H1 (cell line): Measurements from ENCODE around the gene SNAPC1. TPM values are rescaled to one million over a fixed set of nuclear protein-coding genes. Genes with fewer than 3 reads are reported as not detected.

Source experiments
- CTCF ChIA-PET: fragments of 300-600 bp; sonication (Branson Sonifier 250); formaldehyde crosslinking; loops from one replicate; lab custom pipeline; 2021; ENCODE audit not compliant: partially characterized antibody; lab: Charles Lee
- POLR2A ChIA-PET: fragments of 300-600 bp; sonication (Branson Sonifier 250); formaldehyde crosslinking; loops from one replicate; lab custom pipeline; 2021; ENCODE audit warnings: inconsistent platforms; ENCODE audit not compliant: partially characterized antibody; lab: Charles Lee
- DNase-seq, 2 experiments: peaks; one replicate each; pipeline versions ENCODE4 v3.0.0 to v3.0.0-alpha.2; 2010 to 2022; ENCODE audit warnings: low spot score in 2 of 2, low read depth in 1 of 2, mixed read lengths in 1 of 2
- FAIRE-seq: peaks from 2 replicates; lab custom pipeline; 2011; peaks lifted over from hg19 to GRCh38; lab: Jason Lieb, UNC
- H2AFZ ChIP-seq: 2 replicates; pipeline ENCODE4 v1.8.1; 2012; ENCODE audit warnings: low read length, inconsistent platforms
- H2AK5ac ChIP-seq: 2 replicates; pipeline ENCODE4 v1.6.1; 2013; ENCODE audit warnings: low read depth, low read length
- H2BK120ac ChIP-seq: replicated peaks from 2 replicates; pipeline ENCODE3; 2013; ENCODE audit warnings: low read depth, low read length, inconsistent platforms
- H2BK12ac ChIP-seq: 2 replicates; pipeline ENCODE4 v1.6.1; 2013; ENCODE audit warnings: low read depth, low read length
- H2BK15ac ChIP-seq: 2 replicates; pipeline ENCODE4 v1.6.1; 2013; ENCODE audit warnings: low read length
- H2BK20ac ChIP-seq: 2 replicates; pipeline ENCODE4 v1.6.1; 2013; ENCODE audit warnings: low read length
- H2BK5ac ChIP-seq: 2 replicates; pipeline ENCODE4 v1.6.1; 2013; ENCODE audit warnings: low read depth, low read length
- H3K14ac ChIP-seq: 2 replicates; pipeline ENCODE4 v1.6.1; 2013; ENCODE audit warnings: inconsistent platforms; ENCODE audit not compliant: insufficient read length
- H3K18ac ChIP-seq: 2 replicates; pipeline ENCODE4 v1.6.1; 2013; ENCODE audit warnings: low read length; ENCODE audit errors: extremely low read depth
- H3K23ac ChIP-seq: 2 replicates; pipeline ENCODE4 v1.6.1; 2013; ENCODE audit warnings: inconsistent platforms; ENCODE audit not compliant: insufficient read length
- H3K23me2 ChIP-seq: 2 replicates; pipeline ENCODE4 v1.6.1; 2013; ENCODE audit warnings: low read depth, low read length
- H3K27ac ChIP-seq: 2 replicates; pipeline ENCODE4 v1.6.1; 2011; ENCODE audit warnings: low read depth, low read length, inconsistent platforms
- H3K27me3 ChIP-seq, 4 experiments: replicated peaks in 1 of 4; 1 replicate in 1 of 4; 2 replicates in 3 of 4; pipeline versions ENCODE4 v1.6.1 to v1.8.1; 2011 to 2013; ENCODE audit warnings: low read length in 3 of 4, mild to moderate bottlenecking in 3 of 4, inconsistent platforms in 2 of 4, mixed read lengths in 2 of 4, moderate library complexity in 1 of 4; ENCODE audit not compliant: control insufficient read depth in 3 of 4, insufficient read depth in 3 of 4; ENCODE audit errors: extremely low read depth in 1 of 4
- H3K36me3 ChIP-seq, 4 experiments: 2 replicates each; pipeline versions ENCODE4 v1.6.1 to v1.8.1; 2011 to 2013; ENCODE audit warnings: mild to moderate bottlenecking in 4 of 4, low read length in 3 of 4, moderate library complexity in 2 of 4, control low read depth in 1 of 4, inconsistent platforms in 1 of 4; ENCODE audit not compliant: insufficient read depth in 4 of 4, control insufficient read depth in 2 of 4
- H3K4ac ChIP-seq: replicated peaks from 2 replicates; pipeline ENCODE3; 2013; ENCODE audit warnings: low read length, low read depth, mixed read lengths, inconsistent platforms; ENCODE audit not compliant: insufficient read length
- H3K4me1 ChIP-seq, 4 experiments: replicated peaks in 1 of 4; 1 replicate in 1 of 4; 2 replicates in 3 of 4; pipeline versions ENCODE4 v1.6.1 to v1.8.1; 2011 to 2013; ENCODE audit warnings: low read length in 3 of 4, inconsistent platforms in 2 of 4, mixed read lengths in 1 of 4; ENCODE audit not compliant: insufficient read depth in 4 of 4, control insufficient read depth in 3 of 4
- H3K4me2 ChIP-seq, 2 experiments: 2 replicates each; pipeline versions ENCODE4 v1.6.1 to v1.8.1; 2011 to 2013; ENCODE audit warnings: low read depth in 2 of 2, low read length in 2 of 2, control low read depth in 1 of 2, inconsistent platforms in 1 of 2, mild to moderate bottlenecking in 1 of 2; ENCODE audit not compliant: insufficient read depth in 1 of 2
- H3K4me3 ChIP-seq, 4 experiments: fragments of 200-600, 300-600 bp in 1 of 4; sonication (generic), shearing (Covaris generic), sonication (Bioruptor Twin) in 1 of 4; 2 replicates each; pipeline versions ENCODE4 v1.5.1 to v1.8.1; 2011 to 2016; ENCODE audit warnings: low read length in 4 of 4, low read depth in 3 of 4, control low read depth in 2 of 4, inconsistent platforms in 2 of 4, mild to moderate bottlenecking in 2 of 4, mixed read lengths in 1 of 4, moderate library complexity in 1 of 4; ENCODE audit not compliant: insufficient read depth in 2 of 4; ENCODE audit errors: extremely low read depth in 1 of 4
- H3K56ac ChIP-seq: replicated peaks from 2 replicates; pipeline ENCODE3; 2013; ENCODE audit warnings: low read depth, mild to moderate bottlenecking, mixed read lengths, low read length, inconsistent platforms; ENCODE audit not compliant: insufficient read length
- H3K79me1 ChIP-seq: 2 replicates; pipeline ENCODE4 v1.6.1; 2013; ENCODE audit warnings: low read depth, low read length, control low read depth
- H3K79me2 ChIP-seq, 2 experiments: 2 replicates each; pipeline versions ENCODE4 v1.6.1 to v1.8.1; 2012 to 2013; ENCODE audit warnings: low read length in 2 of 2, mild to moderate bottlenecking in 2 of 2, inconsistent platforms in 1 of 2; ENCODE audit not compliant: insufficient read depth in 2 of 2, control insufficient read depth in 1 of 2
- H3K9ac ChIP-seq, 4 experiments: replicated peaks in 1 of 4; 1 replicate in 1 of 4; 2 replicates in 3 of 4; pipeline versions ENCODE4 v1.6.1 to v1.8.1; 2011 to 2013; ENCODE audit warnings: low read depth in 3 of 4, low read length in 3 of 4, control low read depth in 2 of 4, mild to moderate bottlenecking in 2 of 4, moderate library complexity in 2 of 4, inconsistent platforms in 1 of 4; ENCODE audit errors: extremely low read depth in 1 of 4
- H3K9me3 ChIP-seq, 2 experiments: 2 replicates each; pipeline versions ENCODE4 v1.6.1 to v1.8.1; 2012 to 2013; ENCODE audit warnings: mild to moderate bottlenecking in 2 of 2, moderate library complexity in 2 of 2, control low read depth in 1 of 2, inconsistent platforms in 1 of 2, low read depth in 1 of 2, low read length in 1 of 2, mixed read lengths in 1 of 2; ENCODE audit not compliant: insufficient read depth in 2 of 2
- H4K20me1 ChIP-seq, 2 experiments: replicated peaks in 1 of 2; 2 replicates each; pipeline versions ENCODE3 to v1.8.1; 2011 to 2013; ENCODE audit warnings: inconsistent platforms in 2 of 2, low read length in 2 of 2, mild to moderate bottlenecking in 1 of 2; ENCODE audit not compliant: insufficient read depth in 2 of 2, control insufficient read depth in 1 of 2
- H4K5ac ChIP-seq: 2 replicates; pipeline ENCODE4 v1.6.1; 2013; ENCODE audit warnings: low read length, low read depth, mixed read lengths, inconsistent platforms; ENCODE audit not compliant: insufficient read length
- H4K8ac ChIP-seq: 2 replicates; pipeline ENCODE4 v1.8.0; 2013; ENCODE audit warnings: mild to moderate bottlenecking, moderate library complexity, low read length, inconsistent platforms; ENCODE audit not compliant: insufficient read depth; ENCODE audit errors: extremely low read depth
- H4K91ac ChIP-seq: replicated peaks from 2 replicates; pipeline ENCODE3; 2013; ENCODE audit warnings: low read length, mixed read lengths, inconsistent platforms; ENCODE audit not compliant: insufficient read length
- ASH2L ChIP-seq: fragments of 200-600, 300-600 bp; sonication (generic); IDR thresholded peaks from one replicate; pipeline ENCODE4 v1.7.1; 2017; ENCODE audit warnings: low read length
- SP1 ChIP-seq: IDR thresholded peaks from 2 replicates; pipeline ENCODE4 v1.6.1; 2011; ENCODE audit warnings: low read depth, low read length
- WGBS, 2 experiments: shearing (Covaris generic) in 1 of 2; methylation state at CpG; one replicate each; pipeline versions ENCODE4 v1.1.6 to v1.1.7; 2013 to 2015; ENCODE audit warnings: low lambda C conversion rate in 2 of 2, mixed read lengths in 2 of 2, inconsistent platforms in 1 of 2, low coverage in 1 of 2, missing lambda C conversion rate in 1 of 2; ENCODE audit not compliant: insufficient replicate concordance in 2 of 2, insufficient coverage in 1 of 2, insufficient read length in 1 of 2; ENCODE audit errors: extremely low coverage in 1 of 2, missing lambda C conversion rate in 1 of 2; 5-methylcytosine and 5-hydroxymethylcytosine counted together
- polyA plus RNA-seq, 7 experiments: library from polyadenylated mRNA; depleted of rRNA in 3 of 7; stranded (reverse) in 5 of 7; unstranded in 2 of 7; fragments of >200 nt in 5 of 7; fragments of 200-250 nt in 2 of 7; gene quantifications; 1 replicate in 5 of 7; 2 replicates in 1 of 7; 4 replicates in 1 of 7; pipeline versions ENCODE4 v1.2.1 to v1.2.3, GENCODE V29; 2011 to 2013; ENCODE audit warnings: missing spikeins in 2 of 7, mixed read lengths in 2 of 7
- total RNA-seq: library from RNA; stranded (reverse); fragmentation: NEBNext Ultra II Directional; extraction: Animal tissue kit (Norgen Biotek cat#: 25700); gene quantifications from 2 replicates; pipeline ENCODE4 v1.2.1, GENCODE V29; 2021

The SNAPC1 gene
- total and polyA plus RNA-seq, 2 of the 8 experiments (the other 6 are each of a cell fraction or from before 2014, with no cell fraction given): 5.8 to 11.1 TPM

DNA sequence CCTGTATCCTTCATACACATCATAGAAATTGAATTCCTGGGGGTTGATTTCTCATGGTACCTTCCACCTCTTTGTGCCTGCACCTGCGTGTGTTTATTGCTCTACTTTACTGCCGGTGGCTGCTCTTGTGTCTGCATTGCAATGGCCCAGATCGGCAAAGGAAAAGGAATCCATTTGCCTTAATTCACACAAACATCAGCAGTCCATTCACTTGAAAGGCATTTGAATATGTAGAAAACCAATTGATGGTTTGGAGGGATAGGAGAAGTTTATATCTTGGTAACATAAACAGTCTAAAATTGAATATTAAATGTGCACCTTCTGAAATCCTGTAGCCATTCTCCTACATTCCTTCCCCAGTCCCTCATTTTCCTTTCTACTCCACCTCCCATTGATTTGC is 74.0 kb downstream of the SNAPC1 start:
- Histone ChIP-seq H3K36me3 (no peaks in the 10 kb centered on the region), H3K9me3 (no peaks in the 10 kb centered on the region), H4K20me1 (no peaks in the 10 kb centered on the region), H3K14ac (no peak overlapping the region), H4K5ac (no peak overlapping the region), H3K9ac (no peak overlapping the region), H2AFZ (peak overlapping the region; percentile 77; the same call in 1 of the 2 replicates), H3K4me3 (no peak overlapping the region), H2BK120ac (no peak overlapping the region), H4K8ac (no peak overlapping the region), H4K91ac (no peak overlapping the region), H3K27ac (no peak overlapping the region), H3K79me1 (no peaks in the 10 kb centered on the region), H3K27me3 (no peaks in the 10 kb centered on the region; a peak in 1 of 7 replicates), H3K56ac (no peak overlapping the region), H3K23ac (no peak overlapping the region), H2BK5ac (no peak overlapping the region), H3K79me2 (no peaks in the 10 kb centered on the region), H3K23me2 (no peaks in the 10 kb centered on the region; the same call in 1 of the 2 replicates), H3K4me2 (no peak overlapping the region), H2BK15ac (no peak overlapping the region), H2AK5ac (no peak overlapping the region), H2BK20ac (no peak overlapping the region), H3K4ac (no peak overlapping the region), H3K4me1 (peaks cover 0 to 4% (median 2%) of the 10 kb centered on the region in 4 experiments; a peak in 4 of 7 replicates), H3K18ac (no peak overlapping the region), H2BK12ac (no peak overlapping the region)
- CTCF ChIA-PET: interaction anchor here (0.9 to 3.4 kb wide), 18 partner anchors 11 to 397 kb away, joined by 3 to 40 read pairs (median 13); no protein-coding TSS in a partner anchor
- FAIRE-seq (no peak), DNase-seq (no peak)
- WGBS, 2 experiments: 58% methylated on average over 3 of the region's 3 CpGs; no CpG with 5 or more reads in 1 of the 2 experiments
- POLR2A ChIA-PET: no interaction called here
- no peak for TF ChIP-seq ASH2L
- 0 out of 2 replicates have a peak, but pooled peaks have one; percentile 30 for TF ChIP-seq SP1
